HG03460 (cell line): ENCODE results near the gene STAG1.
"Not testable (repeated sequence)": the region's sequence is repeated elsewhere in the genome, so short reads cannot be mapped to it uniquely, and the experiment has no call there.

Experiments used
- ATAC-seq: cut with Tn5 transposase; IDR thresholded peaks from one replicate; pipeline ENCODE4 v1.9.1; 2021; ENCODE audit not compliant: unreplicated experiment

Gene STAG1

DNA sequence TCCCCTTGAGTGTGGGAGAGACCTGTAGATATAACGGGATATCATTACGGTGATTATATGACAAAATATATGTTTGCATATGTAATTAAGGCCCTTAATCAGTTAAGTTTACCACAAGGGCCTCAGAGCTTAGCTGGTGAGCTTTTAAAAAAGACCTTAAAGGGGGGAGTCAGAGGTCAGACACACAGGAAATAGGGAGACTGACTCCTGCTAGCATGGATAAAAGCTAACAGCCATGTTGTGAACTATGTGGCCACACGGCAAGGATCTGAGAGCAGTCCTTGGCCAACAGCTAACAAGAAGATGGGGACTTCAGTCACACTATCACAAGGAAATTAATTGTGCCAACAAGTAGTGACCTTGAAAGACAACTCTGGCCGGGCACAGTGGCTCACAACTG, 3.1 kb downstream of the STAG1 start:
- no peak for ATAC-seq

DNA sequence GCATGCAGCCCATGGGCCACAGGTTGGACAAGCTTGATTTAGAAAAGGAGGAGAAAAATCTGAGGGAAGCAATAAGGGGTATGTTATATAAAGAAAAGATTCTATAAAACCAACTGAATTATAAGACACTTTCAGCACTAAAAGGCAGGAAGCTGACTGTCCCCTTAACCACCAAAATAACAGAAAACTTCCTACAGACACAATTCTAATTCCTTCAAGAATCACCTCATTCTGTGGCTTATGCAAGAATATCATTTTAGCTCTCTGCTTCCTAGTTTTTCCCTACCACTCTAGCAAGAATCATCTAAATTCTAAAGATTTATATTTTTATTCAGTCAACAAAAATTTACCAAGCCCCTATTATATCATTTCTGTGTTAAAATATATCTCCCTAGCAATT, 6.3 kb downstream of the STAG1 start:
- no peak for ATAC-seq

DNA sequence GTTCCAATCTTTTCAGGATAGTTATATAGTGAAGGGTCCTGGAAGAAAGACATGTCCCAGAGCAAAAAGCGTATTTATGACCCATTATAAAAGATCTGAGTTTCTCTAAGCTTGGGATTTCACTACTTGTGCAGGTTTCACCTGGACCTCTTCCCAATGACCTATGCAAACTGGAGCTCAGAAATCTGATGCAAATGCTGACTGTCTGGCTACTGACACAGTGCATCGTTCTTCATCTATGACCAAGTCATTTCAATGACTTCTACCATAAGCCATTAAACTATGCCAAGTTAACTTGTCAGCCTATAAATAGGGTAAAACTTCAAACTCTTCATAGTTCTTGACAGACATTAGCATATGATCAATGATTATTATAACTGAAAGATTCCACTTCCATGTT, 11.1 kb downstream of the STAG1 start:
- no peak for ATAC-seq

DNA sequence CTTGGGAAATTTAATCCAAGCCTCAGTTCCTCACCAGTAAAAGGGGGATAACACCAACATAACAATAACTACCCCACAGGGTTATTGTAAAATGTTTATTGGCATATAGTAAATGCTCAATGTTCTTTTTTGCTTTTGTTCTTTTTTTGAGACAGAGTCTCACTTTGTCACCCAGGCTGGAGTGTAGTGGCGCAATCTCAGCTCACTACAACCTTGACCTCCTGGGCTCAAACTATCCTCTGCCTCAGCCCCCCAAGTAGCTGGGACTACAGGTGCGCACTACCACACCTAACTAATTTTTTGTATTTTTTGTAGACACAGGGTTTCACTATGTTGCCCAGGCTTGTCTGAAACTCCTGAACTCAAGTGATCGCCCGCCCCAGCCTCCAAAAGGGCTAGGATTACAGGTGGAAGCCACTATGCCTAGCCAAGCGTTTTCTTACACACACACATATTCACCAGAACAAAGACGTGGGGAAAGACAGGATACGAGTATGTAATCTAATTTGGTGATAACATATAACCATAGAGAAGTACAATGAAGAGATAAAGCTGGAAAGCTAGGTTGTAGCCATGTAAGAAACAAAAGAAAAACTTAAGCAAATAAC, 11.7 kb downstream of the STAG1 start:
- no peak for ATAC-seq

DNA sequence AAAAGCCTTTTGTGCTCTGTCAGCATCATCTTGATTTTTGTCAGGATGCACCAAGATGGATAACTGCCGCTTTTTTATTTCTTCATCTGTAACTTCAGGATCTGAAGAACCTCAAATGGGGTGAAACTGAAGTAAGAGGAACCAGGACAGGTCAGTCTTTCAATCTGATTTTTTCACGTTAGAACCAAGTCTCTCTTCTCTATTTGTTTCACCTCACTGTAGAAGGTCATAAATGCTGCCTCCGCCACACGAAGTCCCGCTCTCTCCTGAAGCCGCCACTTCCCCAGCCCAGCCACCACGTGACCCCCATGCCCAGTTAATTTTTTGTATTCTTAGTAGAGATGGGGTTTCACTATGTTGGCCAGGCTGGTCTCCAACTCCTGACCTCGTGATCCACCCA, 15.2 kb downstream of the STAG1 start:
- not testable (repeated sequence) for ATAC-seq

DNA sequence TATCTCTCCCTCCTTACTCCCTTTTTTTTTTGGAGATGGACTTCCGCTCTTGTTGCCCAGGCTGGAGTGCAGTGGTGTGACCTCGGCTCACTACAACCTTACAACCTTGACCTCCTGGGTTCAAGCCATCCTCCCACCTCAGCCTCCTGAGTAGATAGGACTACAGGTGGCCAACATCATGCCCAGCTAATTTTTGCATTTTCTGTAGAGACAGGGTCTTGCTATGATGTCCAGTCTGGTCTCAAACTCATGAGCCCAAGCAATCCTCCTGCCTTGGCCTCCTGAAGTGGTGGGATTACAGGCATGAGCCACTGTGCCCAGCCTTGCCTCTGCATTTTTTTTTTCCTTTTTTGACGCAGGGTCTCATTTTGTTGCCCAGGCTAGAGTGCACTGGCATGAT, 17.1 kb downstream of the STAG1 start:
- no peak for ATAC-seq

DNA sequence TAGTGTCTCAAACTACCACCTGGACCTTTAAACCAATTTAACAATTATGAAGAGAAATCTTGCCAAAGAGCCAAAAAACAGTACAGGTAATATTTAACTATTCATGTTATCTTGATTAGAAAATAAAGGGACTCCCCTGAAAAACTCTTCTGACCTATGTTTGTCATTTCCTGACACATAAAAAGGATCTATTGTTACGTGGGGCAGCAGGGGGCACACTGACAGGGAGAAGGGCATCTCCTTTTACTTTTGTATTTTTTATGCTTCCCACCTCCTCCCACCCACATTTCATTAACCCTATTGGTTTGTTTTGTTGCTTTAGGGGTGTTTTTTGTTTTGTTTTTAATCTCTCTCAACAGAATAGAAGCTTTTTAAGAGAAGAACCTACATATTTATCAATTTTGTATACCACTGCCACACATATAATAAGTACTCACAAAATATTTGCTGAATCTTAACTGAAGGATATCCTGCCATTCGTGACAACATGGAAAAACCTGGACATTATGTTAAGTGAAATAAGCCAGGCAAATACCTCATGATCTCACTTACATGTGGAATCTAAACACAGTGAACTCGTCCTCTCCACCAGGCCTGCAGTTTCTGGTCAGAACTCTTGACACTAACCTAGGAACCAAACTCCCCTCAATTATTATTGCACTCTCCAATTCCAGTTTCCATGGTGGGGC, 17.7 kb downstream of the STAG1 start:
- ATAC-seq: no peak

DNA sequence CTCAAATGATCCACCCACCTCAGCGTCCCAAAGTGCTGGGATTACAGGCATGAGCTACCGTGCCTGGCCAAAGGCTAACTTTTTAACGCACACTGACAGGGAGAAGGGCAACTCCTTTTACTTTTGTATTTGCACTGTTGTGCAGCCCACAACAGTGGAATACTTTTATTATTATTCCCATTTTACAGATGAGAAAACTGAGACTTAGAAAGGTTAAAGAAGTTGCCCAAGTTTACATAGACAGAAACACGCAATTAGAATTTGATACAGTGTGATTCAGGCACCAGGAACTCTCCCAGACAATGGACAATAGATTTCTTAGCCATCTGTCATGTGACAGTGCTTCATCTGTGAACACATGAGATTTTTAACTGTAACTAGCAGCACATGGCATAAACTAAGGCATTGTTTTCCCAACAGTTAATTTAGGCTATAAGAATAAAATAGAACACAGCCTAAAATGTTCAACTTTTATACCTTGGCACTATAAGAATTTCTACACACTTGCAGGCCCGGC, 18.8 kb downstream of the STAG1 start:
- no peak for ATAC-seq

DNA sequence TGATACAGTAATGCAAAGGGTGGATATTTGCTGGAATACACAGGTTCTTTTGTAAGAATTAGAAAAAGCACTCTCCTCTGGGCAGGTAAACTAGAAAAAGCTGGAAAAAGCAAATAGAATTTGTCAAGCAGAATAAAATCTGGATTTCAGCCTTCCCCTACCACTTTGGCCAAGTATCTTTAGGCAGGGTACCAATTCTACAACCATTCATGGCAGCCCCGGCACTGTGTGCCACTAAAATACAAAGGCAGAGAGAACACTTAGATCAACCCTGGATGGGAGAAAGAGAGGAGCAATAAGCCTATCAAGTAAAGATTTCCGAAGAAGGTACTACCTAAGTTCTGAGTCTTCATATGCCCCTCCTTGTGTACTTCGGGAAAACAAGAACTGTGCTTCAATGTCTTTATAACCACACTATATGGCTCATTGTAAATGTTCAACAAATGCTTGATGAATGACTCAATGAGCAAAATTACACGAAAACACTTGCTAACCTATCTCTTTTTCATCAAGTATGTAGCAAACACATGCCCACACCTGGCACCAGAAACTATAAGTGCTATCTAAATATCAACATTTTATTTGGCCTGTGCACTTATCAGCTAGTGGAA, 20.8 kb downstream of the STAG1 start:
- no peak for ATAC-seq

DNA sequence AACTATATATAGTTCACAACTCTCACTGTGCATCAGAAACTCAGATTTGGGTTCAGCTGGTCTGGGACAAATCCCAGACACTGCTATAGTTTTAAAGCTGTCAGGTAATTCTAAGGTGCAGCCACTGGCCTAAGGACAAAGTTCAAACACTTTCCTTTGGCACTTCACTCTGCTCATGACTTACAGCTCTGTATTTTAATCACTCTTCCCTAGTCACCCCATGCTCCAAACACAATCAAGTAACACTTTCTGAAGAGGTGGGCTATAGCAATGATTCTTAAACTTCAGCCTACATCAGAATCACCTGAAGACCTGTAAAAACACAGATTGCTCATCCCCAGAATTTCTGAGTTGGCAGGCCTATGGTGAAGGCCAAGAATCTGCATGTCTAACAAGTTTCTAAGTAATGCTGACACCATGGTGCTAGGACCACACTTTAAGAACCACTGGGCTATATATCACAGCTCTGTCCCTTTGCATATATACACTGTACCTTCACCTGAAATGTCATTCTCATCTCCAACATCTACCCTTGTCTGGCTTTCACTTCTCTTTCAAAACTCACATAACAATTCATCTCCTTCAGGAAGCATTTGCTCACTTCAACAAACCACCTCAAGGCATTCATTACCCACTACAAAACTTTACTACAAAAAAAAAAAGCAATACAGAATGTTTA, 21.4 kb downstream of the STAG1 start:
- ATAC-seq: peak; percentile 60

DNA sequence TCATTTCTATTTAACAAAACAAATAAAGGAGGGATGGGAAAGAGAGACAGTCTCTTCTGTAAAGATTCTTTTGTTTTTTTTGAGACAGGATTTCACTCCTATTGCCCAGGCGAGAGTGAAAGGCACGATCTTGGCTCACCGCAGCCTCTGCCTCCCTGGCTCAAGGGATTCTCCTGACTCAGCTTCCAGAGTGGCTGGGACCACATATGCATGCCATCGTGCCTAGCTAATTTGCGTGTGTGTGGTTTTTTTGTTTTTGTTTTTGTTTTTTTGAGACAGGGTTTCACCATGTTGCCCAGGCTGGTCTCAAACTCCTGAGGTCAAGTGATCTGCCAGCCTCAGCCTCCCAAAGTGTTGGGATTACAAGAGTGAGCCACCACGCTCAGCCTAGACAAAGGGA, 23.3 kb downstream of the STAG1 start:
- ATAC-seq: no peak

DNA sequence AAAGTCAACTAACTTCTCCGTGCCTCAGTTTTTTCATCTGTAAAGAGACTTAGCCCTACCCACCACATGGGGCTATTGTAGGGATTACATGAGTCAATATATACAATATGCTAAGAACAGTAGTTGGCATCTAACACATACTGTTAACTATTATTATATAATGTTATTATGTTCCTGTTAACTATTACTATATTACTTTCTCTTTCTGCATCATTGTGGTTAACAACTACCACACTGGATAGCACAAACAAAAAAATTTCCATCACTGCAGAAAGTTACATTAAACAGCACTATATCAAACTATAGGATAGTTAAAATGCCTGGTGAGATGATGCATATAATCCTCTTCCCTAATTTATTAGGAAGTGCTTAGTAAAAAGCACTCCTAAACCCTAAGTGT, 23.7 kb downstream of the STAG1 start:
- no peak for ATAC-seq

DNA sequence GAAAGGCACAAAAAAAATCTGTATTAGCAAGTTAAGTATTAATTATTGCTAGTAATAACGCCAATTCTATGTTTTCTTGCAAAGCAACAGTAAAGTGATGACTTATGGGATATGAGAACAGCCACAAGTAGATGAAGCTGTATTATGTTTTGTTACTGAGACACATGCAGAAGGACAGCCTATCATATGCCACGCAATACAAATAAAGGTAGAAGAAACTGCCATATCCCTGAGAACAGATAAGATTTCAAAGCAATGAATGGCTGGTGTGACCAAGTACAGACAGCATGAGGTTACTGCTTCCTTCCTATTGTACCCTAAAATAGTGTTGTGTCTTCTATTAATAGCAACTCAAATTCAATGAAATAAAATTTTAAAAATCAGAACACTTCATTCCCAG, 26.7 kb downstream of the STAG1 start:
- ATAC-seq: no peak

DNA sequence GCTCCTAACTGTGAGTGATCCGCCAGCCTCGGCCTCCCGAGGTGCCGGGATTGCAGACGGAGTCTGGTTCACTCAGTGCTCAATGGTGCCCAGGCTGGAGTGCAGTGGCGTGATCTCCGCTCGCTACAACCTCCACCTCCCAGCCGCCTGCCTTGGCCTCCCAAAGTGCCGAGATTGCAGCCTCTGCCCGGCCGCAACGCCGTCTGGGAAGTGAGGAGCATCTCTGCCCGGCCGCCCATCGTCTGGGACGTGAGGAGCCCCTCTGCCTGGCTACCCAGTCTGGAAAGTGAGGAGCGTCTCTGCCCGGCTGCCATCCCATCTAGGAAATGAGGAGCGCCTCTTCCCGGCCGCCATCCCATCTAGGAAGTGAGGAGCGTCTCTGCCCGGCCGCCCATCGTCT, 29.3 kb downstream of the STAG1 start:
- ATAC-seq: not testable (repeated sequence)

DNA sequence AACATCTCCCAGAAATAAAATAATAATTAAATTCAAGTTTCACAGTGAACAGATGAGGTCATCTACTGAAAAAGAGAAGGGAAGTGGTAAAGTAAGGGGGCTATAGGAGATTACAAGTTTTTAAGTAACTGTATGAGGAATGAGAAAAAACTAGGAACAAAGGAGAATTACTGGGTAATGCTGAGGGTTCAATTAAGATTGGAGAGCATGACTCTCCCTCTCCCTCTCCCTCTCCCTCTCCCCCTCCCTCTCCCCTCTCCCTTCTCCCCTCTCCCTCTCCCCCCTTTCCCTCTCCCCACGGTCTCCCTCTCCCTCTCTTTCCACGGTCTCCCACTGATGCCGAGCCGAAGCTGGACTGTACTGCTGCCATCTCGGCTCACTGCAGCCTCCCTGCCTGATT, 29.8 kb downstream of the STAG1 start:
- not testable (repeated sequence) for ATAC-seq

DNA sequence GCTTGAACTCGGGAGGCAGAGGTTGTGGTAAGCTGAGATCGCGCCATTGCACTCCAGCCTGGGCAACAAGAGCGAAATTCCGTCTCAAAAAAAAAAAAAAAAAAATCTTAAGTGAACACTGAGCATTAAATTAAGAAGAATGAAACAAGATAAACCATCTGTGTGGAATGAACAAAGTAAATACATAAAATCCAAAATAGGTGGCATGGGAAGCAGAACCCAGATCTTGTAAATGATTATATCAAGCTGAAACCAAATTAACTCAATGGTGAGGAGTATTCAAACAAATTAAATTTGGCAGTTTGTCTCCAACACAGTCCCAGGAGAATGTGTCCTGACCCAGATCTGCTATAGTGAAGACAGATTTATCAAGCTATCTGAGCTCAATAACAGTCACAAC, 32.1 kb downstream of the STAG1 start:
- no peak for ATAC-seq

DNA sequence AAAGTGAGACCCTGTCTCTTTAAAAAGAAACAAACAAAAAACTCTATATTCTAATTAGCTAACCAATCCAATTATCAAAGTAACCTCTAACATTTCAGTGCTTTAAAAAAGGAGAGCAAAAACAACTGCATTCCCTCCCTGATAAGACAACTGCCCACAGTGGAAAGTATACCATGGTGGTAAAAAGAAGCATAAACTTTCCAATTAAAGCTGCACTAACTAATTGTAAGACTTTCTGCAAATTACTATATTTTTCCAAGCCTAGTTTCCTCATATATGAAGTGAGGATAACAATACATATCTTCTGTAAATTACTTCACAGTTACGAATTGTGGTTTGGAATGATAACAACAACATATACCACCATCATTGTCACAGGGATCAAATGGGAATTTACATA, 35.5 kb downstream of the STAG1 start:
- no peak for ATAC-seq

DNA sequence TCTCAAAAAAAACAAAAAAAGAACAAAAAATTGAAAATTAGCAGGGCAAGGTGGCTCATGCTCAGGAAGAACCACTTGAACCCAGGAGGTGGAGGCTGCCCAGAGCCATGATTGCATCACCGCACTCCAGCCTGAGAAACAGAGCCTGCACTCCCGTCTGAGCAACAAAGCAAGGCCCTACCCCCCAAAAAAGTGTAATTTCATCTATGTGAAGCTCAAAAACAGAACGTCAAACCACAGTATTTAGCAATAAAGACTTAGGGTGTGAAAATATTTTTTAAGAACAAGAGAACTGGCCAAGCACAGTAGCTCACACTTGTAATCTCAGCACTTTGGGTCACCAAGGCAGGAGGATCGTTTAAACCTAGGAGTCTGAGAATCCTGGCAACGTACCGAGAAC, 38.2 kb downstream of the STAG1 start:
- no peak for ATAC-seq

DNA sequence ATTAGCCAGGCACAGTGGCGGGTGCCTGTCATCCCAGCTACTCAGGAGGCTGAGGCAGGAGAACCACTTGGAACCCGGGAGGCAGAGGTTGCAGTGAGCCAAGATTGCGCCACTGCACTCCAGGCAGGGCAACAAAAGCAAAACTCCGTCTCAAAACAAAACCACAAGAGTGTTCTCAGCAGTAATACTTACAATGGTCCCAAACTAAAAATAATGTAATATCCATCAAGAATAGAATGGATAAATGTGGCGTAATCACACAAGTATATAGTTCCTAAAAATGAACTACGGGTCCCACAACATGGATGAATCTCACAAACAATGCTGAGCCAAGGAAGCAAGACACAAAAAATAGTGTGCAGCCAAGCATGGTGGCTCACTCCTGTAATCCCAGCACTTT, 39.2 kb downstream of the STAG1 start:
- no peak for ATAC-seq

DNA sequence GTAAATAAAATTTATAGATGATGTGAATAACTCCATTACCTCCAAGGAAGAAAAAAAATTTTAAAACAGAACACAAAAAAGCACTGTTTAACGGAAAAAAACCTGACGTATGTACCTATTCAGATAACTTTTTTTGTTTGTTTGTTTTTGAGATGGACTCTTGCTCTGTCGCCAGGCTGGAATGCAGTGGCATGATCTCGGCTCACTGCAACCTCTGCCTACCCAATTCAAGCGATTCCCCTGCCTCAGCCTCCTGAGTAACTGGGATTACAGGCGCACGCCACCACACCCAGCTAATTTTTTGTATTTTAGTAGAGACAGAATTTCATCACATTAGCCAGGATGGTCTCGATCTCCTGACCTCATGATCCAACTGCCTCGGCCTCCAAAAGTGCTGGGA, 40.3 kb downstream of the STAG1 start:
- ATAC-seq: not testable (repeated sequence)

DNA sequence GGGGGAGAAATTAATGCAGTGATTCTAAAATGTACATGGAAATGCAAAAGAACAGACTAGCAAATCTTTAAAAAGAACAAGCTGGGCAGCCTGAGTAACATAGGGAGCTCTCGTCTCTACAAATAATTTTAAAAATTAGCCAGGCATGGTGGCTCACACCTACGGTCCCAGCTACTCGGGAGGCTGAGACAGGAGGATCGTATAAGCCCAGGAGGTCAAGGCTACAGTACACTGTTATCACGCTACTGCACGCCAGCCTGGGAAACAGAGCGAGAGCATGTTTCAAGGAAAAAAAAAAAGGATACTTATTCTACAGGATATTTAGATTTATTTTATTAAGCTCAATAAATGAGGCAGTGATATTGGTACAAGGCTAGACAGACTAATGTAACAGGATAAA, 40.9 kb downstream of the STAG1 start:
- ATAC-seq: no peak

DNA sequence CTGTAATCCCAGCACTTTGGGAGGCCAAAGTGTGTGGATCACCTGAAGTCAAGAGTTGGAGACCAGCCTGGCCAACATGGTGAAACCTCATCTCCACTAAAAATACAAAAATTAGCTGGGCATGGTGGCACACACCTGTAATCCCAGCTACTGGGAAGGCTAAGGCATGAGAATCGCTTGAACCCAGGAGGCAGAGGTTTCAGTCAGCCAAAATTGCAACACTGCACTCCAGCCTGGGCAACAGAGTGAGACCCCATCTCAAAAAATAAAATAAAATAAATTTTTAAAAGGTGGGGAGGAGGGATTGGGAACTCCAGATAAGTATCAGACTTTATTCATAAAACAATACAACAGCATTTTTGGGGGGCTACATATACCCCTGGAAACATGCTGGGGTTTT, 42.4 kb downstream of the STAG1 start:
- not testable (repeated sequence) for ATAC-seq
